AG08395 (cell line): Measurements from ENCODE around the gene SLC3A2.
"Not testable (repeated sequence)": the region's sequence is repeated elsewhere in the genome, so short reads cannot be mapped to it uniquely, and the experiment has no call there.

Experiments
- DNase-seq: peaks from one replicate; pipeline ENCODE4 v3.0.0; 2012; ENCODE audit warnings: mixed read lengths, low spot score

Gene SLC3A2

GRCh38 chr11:62930666-62931065 is 50.0 kb downstream of the SLC3A2 start:
- no peak for DNase-seq

GRCh38 chr11:62931499-62932278 is 51.0 kb downstream of the SLC3A2 start:
- no peak for DNase-seq

GRCh38 chr11:62933285-62933684 is 52.6 kb downstream of the SLC3A2 start:
- no peak for DNase-seq

- DNase-seq: no peak
Observed at GRCh38 chr11:62933750-62934495, 53.2 kb downstream of the SLC3A2 start.

GRCh38 chr11:62934496-62934785 is 53.7 kb downstream of the SLC3A2 start:
- DNase-seq: no peak

GRCh38 chr11:62937528-62937927 is 56.8 kb downstream of the SLC3A2 start:
- DNase-seq: not testable (repeated sequence)
